ENCODE data around the gene SERPINB10. TPM values are rescaled to one million over a fixed set of nuclear protein-coding genes. Genes with fewer than 3 reads are reported as not detected.

The SERPINB10 gene
- total and polyA plus RNA-seq, 2 experiments from 2014 or later: 0.93 TPM; not detected in 1

DNA sequence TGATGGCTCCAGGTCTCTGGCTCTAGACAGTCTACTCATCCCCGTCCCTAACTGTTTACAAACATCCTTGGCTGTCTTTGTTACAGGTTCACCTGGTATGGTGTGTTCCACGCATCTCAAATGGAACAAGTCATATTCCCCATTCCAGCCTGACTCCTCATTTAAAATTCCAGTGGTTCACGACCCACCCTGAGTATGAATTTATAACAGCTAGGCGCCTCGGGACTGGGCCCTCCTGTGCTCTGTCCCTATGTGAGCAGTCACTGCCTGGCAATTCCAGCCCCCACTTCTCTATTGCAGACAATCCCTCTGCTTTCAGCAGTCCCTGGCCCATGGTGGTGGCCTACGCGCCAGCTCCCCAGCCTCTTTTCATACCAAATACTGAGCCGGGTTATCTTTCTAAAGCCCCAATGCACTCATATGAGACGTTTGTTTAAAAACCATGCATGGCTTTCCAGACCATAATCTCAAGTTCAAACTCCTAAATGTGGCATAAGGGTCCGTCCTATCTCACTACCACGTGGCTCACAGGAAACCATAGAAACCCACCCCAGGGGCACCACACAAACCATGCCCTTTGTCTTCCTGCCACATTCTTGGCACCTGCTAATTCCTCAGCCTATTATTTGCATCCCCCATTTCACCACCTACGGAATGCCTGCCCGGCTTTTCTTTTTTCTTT is 63.7 kb downstream of the SERPINB10 start:
- Histone ChIP-seq H3K4me3 (peak overlapping the region; percentile 27), H3K9me3 (ENCODE audit: low read depth) (no peaks in the 10 kb centered on the region), H3K27ac (peak overlapping the region; percentile 98), H3K4me1 (ENCODE audit: insufficient read depth) (peaks cover 5% of the 10 kb centered on the region), H3K4me2 (peak overlapping the region; percentile 77), H3K27me3 (no peaks in the 10 kb centered on the region), H2AFZ (peak overlapping the region; percentile 61), H3K9me2 (replicated peaks; ENCODE audit: insufficient read depth) (no peaks in the 10 kb centered on the region), H3K36me3 (replicated peaks; ENCODE audit: insufficient read depth, low read depth) (no peaks in the 10 kb centered on the region), H3K79me2 (peaks cover 5% of the 10 kb centered on the region), H4K20me1 (ENCODE audit: insufficient read depth, poor library complexity, severe bottlenecking) (no peaks in the 10 kb centered on the region)
- WGBS (ENCODE audit: low lambda C conversion rate, missing lambda C conversion rate): 75% methylated on average over 13 of the region's 13 CpGs
- DNase-seq (ENCODE audit: low spot score): no peak
- TF ChIP-seq, protein P1, sequence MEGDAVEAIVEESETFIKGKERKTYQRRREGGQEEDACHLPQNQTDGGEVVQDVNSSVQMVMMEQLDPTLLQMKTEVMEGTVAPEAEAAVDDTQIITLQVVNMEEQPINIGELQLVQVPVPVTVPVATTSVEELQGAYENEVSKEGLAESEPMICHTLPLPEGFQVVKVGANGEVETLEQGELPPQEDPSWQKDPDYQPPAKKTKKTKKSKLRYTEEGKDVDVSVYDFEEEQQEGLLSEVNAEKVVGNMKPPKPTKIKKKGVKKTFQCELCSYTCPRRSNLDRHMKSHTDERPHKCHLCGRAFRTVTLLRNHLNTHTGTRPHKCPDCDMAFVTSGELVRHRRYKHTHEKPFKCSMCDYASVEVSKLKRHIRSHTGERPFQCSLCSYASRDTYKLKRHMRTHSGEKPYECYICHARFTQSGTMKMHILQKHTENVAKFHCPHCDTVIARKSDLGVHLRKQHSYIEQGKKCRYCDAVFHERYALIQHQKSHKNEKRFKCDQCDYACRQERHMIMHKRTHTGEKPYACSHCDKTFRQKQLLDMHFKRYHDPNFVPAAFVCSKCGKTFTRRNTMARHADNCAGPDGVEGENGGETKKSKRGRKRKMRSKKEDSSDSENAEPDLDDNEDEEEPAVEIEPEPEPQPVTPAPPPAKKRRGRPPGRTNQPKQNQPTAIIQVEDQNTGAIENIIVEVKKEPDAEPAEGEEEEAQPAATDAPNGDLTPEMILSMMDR (IDR thresholded peaks at IDR 0.05; ENCODE audit: poor library complexity): no peak
- TF ChIP-seq EZH2 (IDR thresholded peaks at IDR 0.05; ENCODE audit: borderline replicate concordance): no peak
- TF ChIP-seq EZH2phosphoT487 (IDR thresholded peaks at IDR 0.05; ENCODE audit: low read depth, severe bottlenecking, unreplicated experiment): no peak

DNA sequence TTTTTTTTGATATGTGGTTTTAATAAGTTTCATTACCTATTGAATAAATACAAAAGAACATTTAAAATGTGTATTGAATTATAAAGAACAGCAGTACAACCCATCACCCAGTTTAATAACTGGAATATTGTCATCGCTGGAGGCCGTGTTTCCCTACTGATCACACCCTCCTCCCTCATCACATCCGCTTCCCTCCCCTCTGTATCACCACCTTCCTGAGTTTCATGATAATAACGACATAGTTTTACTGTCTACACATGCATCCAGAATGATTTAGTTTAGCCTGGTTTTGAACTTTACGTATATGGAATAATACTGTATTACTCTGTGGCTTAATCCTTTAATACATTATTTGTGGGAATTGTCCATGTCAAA is 64.2 kb downstream of the SERPINB10 start:
- no peaks in the 10 kb centered on the region for H3K27me3 ChIP-seq
- no peak overlapping the region for H3K4me3 ChIP-seq
- no peaks in the 10 kb centered on the region for H4K20me1 ChIP-seq (ENCODE audit: insufficient read depth, poor library complexity, severe bottlenecking)
- no peak overlapping the region for H3K27ac ChIP-seq
- no peaks in the 10 kb centered on the region for H3K36me3 ChIP-seq (replicated peaks; ENCODE audit: insufficient read depth, low read depth)
- 90% methylated on average over 5 of the region's 5 CpGs for WGBS (ENCODE audit: low lambda C conversion rate, missing lambda C conversion rate)
- peaks cover 5% of the 10 kb centered on the region for H3K4me1 ChIP-seq (ENCODE audit: insufficient read depth)
- no peaks in the 10 kb centered on the region for H3K9me3 ChIP-seq (ENCODE audit: low read depth)
- no peak overlapping the region for H2AFZ ChIP-seq
- H3K79me2 ChIP-seq: peaks cover 5% of the 10 kb centered on the region
- H3K9me2 ChIP-seq (replicated peaks; ENCODE audit: insufficient read depth): no peaks in the 10 kb centered on the region
- TF ChIP-seq EZH2phosphoT487 (IDR thresholded peaks at IDR 0.05; ENCODE audit: low read depth, severe bottlenecking, unreplicated experiment) (no peak), EZH2 (IDR thresholded peaks at IDR 0.05; ENCODE audit: borderline replicate concordance) (no peak)
- TF ChIP-seq, protein P1 (IDR thresholded peaks at IDR 0.05; ENCODE audit: poor library complexity): no peak
- no peak for DNase-seq (ENCODE audit: low spot score)
- no peak overlapping the region for H3K4me2 ChIP-seq

DNA sequence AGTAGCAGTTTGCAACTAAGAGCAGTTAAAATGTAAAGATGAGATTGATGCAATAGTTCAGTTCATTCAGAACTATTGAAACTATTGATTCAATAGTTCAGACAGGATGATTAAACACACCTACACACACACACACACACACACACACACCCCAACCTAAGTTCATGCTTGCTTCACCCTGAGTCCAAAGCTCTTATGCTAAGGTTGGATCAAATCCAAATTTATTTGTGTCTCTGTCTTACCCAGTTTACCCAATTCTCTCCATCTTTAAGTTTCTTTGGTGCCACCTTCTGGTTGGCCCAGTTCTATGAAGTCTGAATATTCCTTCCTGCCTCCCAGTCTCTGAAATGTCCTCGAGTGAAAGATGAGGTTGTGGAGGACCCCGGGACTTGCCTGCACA is 67.2 kb downstream of the SERPINB10 start:
- WGBS (ENCODE audit: low lambda C conversion rate, missing lambda C conversion rate): 18% methylated on average over 2 of the region's 2 CpGs
- DNase-seq (ENCODE audit: low spot score): no peak

More for the DNA sequence above, 67.2 kb downstream of the SERPINB10 start:
- Histone ChIP-seq H3K4me2 (no peak overlapping the region), H3K9me3 (ENCODE audit: low read depth) (no peaks in the 10 kb centered on the region), H3K4me1 (ENCODE audit: insufficient read depth) (peaks cover 5% of the 10 kb centered on the region), H4K20me1 (ENCODE audit: insufficient read depth, poor library complexity, severe bottlenecking) (no peaks in the 10 kb centered on the region), H3K27ac (no peak overlapping the region), H3K79me2 (peaks cover 5% of the 10 kb centered on the region), H3K4me3 (no peak overlapping the region), H2AFZ (no peak overlapping the region), H3K9me2 (replicated peaks; ENCODE audit: insufficient read depth) (no peaks in the 10 kb centered on the region), H3K27me3 (no peaks in the 10 kb centered on the region), H3K36me3 (replicated peaks; ENCODE audit: insufficient read depth, low read depth) (no peaks in the 10 kb centered on the region)
- TF ChIP-seq, protein P1 (IDR thresholded peaks at IDR 0.05; ENCODE audit: poor library complexity): no peak
- no peak for TF ChIP-seq EZH2phosphoT487 (IDR thresholded peaks at IDR 0.05; ENCODE audit: low read depth, severe bottlenecking, unreplicated experiment)
- TF ChIP-seq EZH2 (IDR thresholded peaks at IDR 0.05; ENCODE audit: borderline replicate concordance): no peak

Measured in hepatocyte (in vitro differentiated cells).